KG1 (cell line): ENCODE data around the gene DNASE1L2.

Source experiments
- DNase-seq: peaks from one replicate; lab custom pipeline; 2025; lab: John Stamatoyannopoulos, UW

Gene DNASE1L2

DNA sequence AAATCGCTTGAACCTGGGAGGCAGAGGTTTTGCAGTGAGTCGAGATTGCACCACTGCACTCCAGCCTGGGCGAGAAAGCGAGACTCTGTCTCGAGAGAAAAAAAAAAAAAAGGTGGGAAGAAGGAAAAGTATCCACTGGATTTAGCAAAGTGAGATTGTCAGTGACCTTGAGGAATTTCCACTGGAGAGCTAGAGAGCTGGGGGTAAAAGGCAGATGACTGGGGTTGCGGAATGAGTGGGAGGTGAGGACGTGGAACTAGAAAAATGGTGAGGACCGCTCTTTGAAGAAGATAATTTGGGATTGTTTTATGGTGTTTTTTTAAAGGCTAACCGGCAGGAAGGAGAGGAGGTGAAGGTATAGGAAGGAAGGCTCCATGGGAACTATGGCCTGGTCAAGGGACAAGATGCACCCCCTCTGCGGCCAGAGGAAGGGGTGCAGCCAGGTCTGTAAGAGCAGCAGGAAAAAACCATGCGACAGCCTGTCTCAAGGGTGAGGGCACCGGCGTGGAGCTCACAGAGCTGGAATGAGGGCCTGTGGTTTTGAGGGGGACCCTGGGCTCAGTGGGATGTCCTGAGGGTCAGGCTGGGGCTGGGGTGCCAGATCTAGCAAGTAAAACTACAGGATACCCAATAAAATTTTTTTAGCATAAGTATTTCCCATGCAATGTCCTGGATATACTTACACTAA lies 31.7 kb upstream of the DNASE1L2 start:
- DNase-seq: no peak

GRCh38 chr16:2205104-2205966 lies 30.9 kb upstream of the DNASE1L2 start, which contains the start of gene MLST8:
Gene MLST8 (plus strand): TSS chr16:2205454. CDS start chr16:2206086, 632 bp downstream.
- DNase-seq: peak; percentile 92

DNA sequence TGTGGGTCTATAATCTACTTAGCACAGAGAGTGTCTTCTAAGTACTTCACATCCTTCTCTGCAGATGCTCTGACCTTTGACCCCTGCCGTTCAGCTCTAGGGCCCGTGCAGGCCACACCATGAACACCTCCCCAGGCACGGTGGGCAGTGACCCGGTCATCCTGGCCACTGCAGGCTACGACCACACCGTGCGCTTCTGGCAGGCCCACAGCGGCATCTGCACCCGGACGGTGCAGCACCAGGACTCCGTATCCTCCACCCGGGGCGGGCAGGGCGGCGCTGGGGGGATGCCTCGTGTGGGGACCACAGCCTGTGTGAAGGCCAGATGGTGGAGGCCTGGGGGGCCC lies 30.3 kb upstream of the DNASE1L2 start:
- no peak for DNase-seq

- no peak for DNase-seq
Observed at GRCh38 chr16:2206420-2206779, 29.8 kb upstream of the DNASE1L2 start.

DNA sequence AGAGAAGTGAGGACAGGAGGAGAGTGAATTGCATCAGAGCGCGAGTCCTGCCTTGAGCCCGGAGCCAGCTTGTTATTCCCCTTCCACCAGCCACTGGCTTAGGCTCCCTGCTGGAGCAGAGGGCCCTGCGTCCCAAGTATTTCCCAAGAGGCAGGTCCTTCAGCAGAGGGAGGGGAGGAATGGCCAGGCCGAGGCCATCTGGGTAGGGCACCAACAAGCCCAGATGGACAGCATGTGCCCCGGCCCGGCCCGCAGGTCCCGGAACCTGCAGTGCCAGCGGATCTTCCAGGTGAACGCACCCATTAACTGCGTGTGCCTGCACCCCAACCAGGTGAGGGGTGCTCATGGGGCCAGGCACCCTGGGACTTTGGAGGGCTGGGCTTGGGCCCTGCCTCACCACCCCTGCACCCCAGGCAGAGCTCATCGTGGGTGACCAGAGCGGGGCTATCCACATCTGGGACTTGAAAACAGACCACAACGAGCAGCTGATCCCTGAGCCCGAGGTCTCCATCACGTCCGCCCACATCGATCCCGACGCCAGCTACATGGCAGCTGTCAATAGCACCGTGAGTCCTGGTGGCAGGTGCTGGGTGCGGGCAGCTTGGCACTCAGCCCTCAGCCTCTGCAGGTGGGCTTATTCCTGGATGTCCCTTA lies 29.3 kb upstream of the DNASE1L2 start:
- no peak for DNase-seq

GRCh38 chr16:2207872-2208271 lies 28.4 kb upstream of the DNASE1L2 start:
- DNase-seq: no peak

DNA sequence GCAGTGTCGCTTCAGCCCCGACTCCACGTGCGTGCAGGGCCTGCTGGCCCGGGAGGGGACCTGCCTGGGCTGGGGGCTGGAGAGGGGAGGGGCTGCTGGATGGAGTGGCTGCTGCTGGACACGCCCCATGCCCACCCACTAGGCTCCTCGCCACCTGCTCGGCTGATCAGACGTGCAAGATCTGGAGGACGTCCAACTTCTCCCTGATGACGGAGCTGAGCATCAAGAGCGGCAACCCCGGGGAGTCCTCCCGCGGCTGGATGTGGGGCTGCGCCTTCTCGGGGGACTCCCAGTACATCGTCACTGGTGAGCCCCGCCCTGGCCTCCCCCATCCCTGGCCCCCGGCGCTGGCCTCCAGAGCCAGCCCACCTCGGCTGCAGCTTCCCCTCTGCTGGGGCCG lies 27.9 kb upstream of the DNASE1L2 start:
- no peak for DNase-seq

DNA sequence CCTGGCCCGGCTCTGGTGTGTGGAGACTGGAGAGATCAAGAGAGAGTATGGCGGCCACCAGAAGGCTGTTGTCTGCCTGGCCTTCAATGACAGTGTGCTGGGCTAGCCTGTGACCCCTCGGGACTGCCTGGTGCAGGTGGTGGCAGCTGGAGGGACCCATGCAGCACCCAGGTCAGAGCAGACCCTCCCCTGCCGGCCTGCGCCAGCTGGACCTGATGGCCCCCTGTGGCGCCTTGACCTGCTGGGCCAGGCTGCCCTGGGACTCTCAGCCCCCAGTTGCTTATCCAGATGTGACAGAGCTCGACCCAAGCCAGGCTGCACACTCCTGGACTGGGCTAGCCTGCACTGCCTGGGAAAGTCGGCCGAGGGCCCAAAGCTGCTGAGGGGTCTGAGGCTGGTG lies 27.5 kb upstream of the DNASE1L2 start:
- DNase-seq: no peak

DNA sequence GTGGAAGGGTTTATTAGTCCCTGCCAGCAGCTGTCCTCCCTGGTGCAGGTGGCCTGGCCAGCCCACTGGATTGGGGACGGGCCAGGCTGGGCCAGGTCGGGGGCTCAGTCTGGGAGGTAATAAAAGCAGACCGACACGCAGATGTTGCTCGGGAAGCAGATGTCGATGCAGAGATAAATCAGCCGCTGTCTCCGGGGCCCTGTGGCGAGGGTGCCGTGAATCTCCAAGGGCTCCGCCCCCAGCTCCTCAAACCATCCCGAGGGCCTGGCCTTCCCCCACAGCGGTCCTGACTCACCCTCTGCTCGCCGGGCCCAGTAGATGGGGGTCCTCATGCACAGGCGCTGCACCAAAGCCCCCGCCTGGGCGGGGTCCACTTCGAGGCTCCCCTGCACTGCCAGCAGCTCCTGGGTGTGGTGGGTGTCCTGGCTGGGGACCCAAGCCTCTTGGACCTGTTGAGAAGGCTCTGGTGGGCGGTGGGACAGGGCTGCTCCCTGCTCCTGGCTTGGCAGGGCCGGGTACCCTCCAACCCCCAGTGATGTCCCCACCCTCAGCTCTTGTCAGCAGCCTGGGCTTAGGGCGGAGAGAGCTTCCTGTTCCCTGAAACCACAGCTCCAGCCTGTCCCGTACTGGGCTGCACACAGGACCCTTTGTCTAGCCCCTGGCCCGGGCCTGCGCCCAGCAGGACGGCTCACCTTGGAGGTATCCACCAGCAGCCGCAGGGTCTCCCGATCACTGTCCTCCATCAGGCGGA lies 26.8 kb upstream of the DNASE1L2 start:
- no peak for DNase-seq

GRCh38 chr16:2210009-2210332 lies 26.3 kb upstream of the DNASE1L2 start:
- DNase-seq: no peak

- DNase-seq: no peak
Observed at GRCh38 chr16:2210386-2211365, 25.6 kb upstream of the DNASE1L2 start, which contains the start of gene BRICD5. Gene BRICD5 (minus strand): TSS chr16:2210863. CDS start chr16:2210833, 30 bp downstream.

DNA sequence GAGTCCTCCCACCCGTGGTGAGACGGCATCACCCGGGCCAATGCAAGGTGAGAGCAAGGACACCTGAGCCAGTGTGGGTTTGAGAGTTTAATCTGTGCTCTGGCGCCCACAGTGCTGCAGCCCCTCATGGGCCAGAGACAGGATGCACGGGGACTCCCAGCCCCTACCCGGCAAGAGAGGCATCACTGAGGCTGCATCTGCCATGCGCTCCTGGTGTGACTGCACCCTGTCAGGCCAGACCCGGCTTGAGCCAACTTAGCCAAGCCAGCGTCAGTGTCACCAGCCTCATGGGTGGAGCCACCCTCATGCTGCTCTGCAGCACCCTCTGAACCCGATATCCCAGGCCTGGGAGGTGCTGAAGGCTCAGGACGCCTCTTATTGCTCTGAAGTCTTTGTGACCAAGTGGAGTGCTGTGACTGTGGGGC lies 24.3 kb upstream of the DNASE1L2 start:
- no peak for DNase-seq

DNA sequence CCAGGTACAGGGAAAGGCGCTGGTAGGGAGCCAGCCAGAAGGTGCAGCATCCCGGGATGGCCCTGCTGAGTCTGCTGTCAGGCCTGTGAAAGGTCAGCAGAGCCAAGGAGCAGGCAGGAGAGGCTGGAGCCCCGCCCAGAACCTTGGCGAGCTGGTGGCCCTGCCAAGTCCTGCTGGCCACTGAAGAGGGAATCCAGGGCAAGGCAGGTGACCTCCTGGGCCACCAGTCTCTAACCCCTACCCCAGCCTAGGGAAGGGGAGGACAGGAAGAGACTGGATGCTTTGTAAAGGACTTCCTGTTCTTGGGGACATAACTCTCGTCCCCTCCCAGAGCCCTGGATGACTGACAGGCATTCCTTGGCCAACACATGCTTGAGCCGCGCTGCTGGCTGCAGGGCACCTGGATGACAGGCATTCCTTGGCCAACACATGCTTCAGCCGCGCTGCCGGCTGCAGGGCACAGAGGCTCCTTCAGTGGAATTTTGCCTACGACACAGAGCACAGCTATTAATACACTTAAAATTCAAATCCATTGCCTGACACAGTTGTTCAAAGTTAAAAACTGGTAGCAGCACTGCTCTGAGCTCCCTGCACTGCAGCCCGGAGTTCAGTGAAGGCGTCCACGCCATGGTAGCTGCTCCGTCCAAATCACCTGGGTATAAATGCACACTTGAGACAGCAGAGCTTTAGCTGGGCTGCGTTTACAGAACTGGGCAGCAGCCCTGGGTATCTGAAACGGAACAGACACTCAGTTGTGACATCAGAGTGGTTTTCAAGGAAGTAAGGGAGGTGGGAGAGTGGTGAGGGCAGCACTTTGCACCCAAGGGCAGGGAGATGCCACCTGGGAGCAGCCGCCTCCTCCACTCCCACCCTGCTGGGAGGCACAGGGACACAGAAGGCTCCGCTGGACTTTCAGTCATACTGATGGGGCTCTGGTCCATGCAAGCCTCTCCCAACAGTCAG lies 23.6 kb upstream of the DNASE1L2 start:
- DNase-seq: no peak

DNA sequence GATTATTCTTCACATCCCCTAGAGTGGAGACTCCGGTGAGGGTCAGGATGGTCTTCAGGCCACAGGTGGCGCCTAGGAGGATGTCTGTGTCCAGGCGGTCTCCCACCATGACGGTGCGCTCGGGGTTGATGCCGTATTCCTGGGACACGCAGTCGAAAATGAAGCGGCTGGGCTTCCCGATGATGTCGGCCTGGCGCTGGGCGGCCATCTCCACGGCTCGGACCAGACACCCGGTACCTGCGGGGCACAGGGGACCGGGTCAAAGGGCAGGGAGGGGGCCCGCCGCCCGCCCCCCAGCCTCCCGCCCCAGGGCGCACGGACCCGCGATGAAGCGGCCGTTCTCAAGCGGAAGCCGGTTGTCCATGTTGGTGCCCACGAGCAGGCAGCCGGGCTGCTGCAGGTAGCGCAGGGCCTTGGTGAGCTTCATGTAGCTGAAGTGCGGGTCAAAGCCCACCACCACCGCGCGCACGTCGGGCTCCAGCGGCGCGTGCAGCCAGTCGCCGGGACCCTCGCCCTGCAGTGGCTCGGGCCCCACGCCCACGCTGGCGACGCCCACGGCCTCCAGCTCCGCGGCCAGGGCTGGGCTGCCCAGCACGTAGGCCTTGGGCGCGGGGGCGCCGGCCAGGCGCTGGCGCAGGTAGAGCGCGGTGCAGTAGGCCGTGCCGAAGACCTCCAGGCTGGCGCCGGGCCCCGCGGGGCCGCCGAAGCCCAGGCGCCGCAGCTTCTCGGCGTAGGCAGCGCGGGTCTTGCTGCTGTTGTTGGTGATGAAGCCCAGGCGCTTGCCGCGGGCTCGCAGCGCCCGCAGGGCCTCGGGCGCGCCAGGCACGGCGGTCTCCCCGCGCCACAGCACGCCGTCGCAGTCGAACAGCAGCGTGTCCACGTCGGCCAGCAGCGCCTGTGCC lies 22.2 kb upstream of the DNASE1L2 start:
- no peak for DNase-seq

- no peak for DNase-seq
Observed at GRCh38 chr16:2214719-2214968, 21.6 kb upstream of the DNASE1L2 start, which contains the start of gene PGP. Gene PGP (minus strand): TSS chr16:2214840. CDS start chr16:2214777, 63 bp downstream.

DNA sequence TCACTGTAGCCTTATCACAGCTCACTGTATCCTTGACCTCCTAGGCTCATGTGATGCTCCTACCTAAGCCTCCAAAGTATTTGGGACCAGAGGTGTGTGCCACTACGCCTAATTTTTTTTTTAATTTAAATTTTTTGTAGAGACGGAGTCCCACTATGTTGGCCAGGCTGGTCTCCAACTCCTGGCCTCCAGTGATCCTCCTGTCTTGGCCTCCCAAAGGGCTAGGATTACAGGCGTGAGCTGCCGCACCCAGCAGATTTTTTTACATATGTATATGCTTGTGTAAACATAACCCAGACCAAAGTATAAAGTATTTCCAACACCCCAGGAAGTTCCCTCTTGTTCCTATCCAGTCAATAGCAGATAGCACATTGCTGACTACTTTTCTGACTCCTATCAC lies 19.9 kb upstream of the DNASE1L2 start:
- DNase-seq: no peak

DNA sequence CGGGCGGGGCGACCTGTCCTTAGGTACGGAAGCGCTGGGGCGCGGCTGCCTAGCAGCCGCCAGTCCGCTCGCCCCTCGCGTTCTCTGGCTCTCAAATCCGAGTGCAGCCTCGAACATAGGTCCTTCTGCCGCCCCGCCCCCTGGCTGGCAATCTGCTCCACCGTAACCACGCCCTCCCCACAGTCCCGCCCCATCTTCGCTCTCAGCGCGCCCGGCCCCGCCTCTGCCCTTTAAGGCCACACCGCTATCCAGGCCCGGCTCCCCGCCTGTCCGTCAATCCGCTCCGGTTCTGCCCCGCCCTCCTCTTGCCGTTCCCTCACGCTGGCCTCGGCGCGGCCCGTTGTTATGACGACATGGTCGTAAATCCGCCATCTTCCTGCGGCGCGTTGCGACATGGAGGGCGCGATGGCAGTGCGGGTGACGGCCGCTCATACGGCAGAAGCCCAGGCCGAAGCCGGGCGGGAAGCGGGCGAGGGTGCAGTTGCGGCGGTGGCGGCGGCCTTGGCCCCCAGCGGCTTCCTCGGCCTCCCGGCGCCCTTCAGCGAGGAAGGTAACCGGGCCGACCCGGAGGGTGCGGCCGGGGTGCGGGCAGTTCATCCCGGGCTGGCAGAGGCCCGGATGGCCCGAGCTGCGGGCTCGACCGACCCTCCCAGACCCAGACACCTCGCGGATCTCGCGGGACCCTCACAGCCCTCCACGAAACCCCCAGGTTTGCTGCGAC lies 12.9 kb upstream of the DNASE1L2 start, which contains the start of gene E4F1:
E4F1 (plus strand) TSS at position 371 of the 721 bp plus-strand sequence; CDS start at position 394, 23 bp downstream.
- DNase-seq: peak; percentile 94

DNA sequence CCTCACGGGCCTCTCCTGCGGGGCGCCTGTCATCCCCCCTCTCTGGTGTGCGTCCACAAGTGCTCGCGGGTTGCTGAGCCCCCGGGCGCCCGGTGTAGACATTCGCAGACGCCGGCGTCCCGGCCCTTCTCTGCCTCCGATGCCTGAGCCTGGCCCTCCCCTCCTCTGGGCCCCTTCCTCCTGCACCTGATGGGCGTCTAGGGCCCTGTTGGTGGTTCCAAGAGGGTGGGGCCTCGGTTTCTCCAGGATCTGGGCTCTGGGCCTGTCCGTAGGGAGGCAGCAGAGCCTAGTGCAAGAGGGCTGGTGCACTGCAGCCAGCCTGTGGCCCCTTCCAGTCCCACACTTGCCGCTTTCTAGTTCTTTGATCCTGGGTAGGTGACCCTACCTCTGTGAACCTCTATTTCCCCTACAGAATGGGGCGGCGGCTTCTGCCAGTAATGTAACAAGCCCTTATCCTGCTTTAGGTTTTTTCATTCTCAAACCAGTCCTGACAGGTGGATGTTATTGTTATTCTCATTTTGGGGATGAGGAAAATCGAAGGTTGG lies 12.2 kb upstream of the DNASE1L2 start:
- DNase-seq: no peak
